ENCODE results near the gene HOXD1.

Gene HOXD1

DNA sequence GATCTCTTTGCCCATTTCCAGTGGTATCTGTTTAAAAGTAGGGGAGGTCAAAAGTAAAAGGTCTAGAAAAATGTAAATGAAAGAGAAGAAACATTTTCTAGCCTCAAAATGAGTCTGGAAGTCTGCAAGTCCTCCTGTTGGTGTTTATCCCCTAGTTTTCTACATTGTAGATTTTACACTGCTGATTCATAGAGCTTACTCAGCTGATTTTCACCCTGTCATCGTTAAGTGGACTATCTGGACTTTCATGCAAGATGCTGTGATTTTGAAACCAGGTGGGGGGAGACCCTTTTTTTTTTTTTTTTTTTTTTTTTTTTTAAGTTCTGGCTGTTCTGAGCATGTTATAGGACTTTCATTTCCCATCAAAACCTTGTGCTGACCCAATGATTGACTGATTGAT, 21.1 kb upstream of the HOXD1 start:
- DNase-seq, result no peak

DNA sequence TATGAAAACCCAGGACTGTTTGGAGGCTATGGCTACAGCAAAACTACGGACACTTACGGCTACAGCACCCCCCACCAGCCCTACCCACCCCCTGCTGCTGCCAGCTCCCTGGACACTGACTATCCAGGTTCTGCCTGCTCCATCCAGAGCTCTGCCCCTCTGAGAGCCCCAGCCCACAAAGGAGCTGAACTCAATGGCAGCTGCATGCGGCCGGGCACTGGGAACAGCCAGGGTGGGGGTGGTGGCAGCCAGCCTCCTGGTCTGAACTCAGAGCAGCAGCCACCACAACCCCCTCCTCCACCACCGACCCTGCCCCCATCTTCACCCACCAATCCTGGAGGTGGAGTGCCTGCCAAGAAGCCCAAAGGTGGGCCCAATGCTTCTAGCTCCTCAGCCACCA, 19.3 kb upstream of the HOXD1 start:
- no peak for DNase-seq

GRCh38 chr2:176169711-176170110, 18.8 kb upstream of the HOXD1 start:
- no peak for DNase-seq

GRCh38 chr2:176170602-176171305, 17.7 kb upstream of the HOXD1 start:
- DNase-seq, result no peak

DNA sequence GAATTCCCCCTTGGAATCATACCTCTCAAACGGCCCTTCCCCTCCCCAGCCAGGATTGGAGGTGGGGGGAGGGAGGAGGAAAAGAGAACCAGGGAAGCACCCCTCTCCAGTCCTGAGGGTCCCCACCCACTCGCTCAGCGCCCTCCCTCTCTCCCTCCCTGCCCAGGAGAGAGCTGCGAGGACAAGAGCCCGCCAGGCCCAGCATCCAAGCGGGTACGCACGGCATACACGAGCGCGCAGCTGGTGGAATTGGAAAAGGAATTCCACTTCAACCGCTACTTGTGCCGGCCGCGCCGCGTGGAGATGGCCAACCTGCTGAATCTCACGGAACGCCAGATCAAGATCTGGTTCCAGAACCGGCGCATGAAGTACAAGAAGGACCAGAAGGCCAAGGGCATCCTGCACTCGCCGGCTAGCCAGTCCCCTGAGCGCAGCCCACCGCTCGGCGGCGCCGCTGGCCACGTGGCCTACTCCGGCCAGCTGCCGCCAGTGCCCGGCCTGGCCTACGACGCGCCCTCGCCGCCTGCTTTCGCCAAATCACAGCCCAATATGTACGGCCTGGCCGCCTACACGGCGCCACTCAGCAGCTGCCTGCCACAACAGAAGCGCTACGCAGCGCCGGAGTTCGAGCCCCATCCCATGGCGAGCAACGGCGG, 17.0 kb upstream of the HOXD1 start:
- no peak for DNase-seq

- no peak for DNase-seq
These were observed 16.2 kb upstream of the HOXD1 start for GRCh38 chr2:176172007-176172894.

GRCh38 chr2:176172895-176173566, 15.4 kb upstream of the HOXD1 start:
- no peak for DNase-seq

- no peak for DNase-seq
These were observed 14.7 kb upstream of the HOXD1 start for GRCh38 chr2:176173567-176174381.

GRCh38 chr2:176174382-176174823, 14.1 kb upstream of the HOXD1 start:
- no peak for DNase-seq

GRCh38 chr2:176174824-176175708, 13.4 kb upstream of the HOXD1 start:
- DNase-seq, result no peak

- DNase-seq, result no peak
These were observed 12.5 kb upstream of the HOXD1 start for GRCh38 chr2:176175709-176176607.

DNA sequence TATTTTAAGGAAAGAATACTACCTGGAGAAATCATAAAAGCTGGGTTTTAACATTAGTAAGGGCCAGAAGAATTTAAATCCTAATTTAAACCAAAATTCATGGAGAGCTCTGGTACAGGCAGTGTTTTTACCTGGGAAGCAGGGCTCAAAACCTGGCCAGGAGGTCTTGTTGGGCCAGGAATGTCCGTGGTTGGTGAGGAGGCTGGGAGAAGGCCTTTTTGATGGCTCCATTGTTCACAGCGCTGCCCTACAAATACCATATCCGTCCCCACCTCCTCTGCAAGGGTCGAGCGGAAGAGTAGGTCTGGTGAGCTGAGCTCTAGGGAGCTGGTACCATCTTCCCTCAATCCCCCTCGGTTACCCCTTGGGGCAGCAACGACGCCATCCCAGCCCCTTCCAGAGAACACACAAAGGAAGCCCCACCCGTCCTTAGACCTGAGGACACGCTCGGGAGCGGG, 10.9 kb upstream of the HOXD1 start:
- DNase-seq, result no peak

DNA sequence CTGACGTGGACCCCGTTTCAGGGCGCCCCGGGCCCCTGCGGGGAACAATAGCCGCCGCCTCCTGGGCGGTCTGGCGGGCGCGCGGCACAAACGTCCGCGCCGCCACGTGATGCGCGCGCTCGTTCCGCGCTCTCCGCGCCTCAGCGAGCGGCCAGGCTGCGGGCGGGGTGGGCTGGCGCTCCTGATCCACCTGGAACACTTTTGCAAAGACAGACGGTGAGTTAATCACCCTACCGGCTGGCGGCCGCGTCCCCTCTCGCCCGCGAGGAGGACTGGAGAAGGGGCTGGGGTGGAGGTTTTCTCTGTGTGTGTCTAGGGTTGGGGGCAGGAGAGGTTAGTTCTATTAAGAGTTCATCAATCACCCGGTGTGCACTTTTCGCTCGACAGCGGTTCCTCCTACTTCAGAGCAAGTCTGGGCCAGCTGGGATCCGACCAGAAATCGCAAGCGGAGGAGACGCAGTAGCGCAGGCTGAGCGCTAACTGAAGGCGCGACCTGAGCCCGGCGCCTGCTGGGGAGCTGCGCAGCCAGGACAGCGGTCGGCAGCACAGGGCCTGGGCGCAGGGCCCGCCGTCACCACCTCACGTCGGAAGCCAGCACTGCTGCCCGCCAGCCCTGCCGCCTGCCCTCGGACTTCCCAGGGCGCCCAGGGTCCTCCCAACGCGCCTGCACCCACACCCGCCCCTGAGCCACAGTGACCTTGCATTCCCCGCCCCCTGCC, 10.3 kb upstream of the HOXD1 start:
- DNase-seq, result no peak

DNA sequence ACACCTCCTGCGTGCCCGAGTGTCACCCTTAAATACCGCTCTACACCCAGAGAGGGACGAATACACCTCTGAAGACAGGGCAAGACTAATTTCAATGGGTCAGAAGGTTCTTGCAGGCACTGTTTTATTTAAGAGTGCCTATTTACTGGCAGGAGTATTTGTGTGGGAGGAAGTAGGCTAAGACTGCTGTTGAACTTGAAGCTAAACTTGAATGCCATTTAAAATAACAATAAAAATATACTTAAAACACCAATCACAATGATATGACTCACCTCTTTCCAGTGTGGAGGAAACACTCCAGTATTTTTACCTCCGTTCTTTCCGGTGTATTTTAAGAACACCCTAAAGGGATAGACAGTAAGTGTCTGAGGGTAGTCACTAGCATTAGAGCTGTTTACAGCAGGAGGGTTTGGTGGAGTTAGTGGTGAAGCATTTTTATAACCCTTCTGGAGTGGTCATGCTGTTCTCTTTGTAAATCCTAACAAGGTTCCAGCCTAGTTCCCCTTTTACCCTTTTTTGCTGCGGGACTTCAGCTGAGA, 9.6 kb upstream of the HOXD1 start:
- no peak for DNase-seq

GRCh38 chr2:176181551-176181950, 6.9 kb upstream of the HOXD1 start:
- no peak for DNase-seq

GRCh38 chr2:176182671-176183070, 5.8 kb upstream of the HOXD1 start:
- no peak for DNase-seq

GRCh38 chr2:176184749-176185148, 3.7 kb upstream of the HOXD1 start:
- DNase-seq, result no peak

DNA sequence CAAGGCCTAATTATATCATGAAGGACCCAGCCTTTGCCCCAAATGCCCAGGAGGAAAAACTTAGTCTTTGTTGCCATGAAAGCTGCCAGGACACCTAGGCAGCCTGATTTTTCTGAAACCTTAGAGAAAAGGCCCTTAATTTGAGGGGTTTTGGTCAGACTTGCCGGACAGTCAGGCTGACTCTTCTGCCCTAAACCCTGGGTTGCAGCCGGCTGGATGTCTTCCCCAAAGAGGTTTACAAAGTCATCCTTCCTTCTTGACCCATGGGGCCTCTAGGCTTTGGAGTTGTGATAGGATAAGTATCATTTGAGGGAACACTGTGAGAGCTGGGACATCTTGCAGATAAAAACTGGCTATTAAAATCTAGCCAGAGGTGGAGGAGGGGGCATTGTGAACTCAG, 2.4 kb upstream of the HOXD1 start:
- no peak for DNase-seq
